Mucosa of descending colon (tissue), 3 donors: ENCODE data around the gene ADCK2. TPM values are rescaled to one million over a fixed set of nuclear protein-coding genes. Genes with fewer than 3 reads are reported as not detected.
"Not testable (repeated sequence)": the region's sequence is repeated elsewhere in the genome, so short reads cannot be mapped to it uniquely, and the experiment has no call there.

ENCODE experiments used
- ATAC-seq: fragments of 200-7000 bp; cut with Tn5 transposase; one replicate; pipeline ENCODE4 v1.9.1; 2020; ENCODE audit warnings: mild to moderate bottlenecking, moderate library complexity
- DNase-seq, 3 donors: peaks; one replicate each; pipeline ENCODE4 v3.0.0-alpha.2; 2020
- H3K36me3 ChIP-seq: fragments of 200-600 bp; one replicate; pipeline ENCODE4 v1.8.0; 2021; ENCODE audit warnings: low read depth, mild to moderate bottlenecking
- H3K4me1 ChIP-seq: fragments of 200-600 bp; one replicate; pipeline ENCODE4 v1.8.0; 2021; ENCODE audit warnings: low read depth, mild to moderate bottlenecking
- H3K4me3 ChIP-seq: fragments of 200-600 bp; one replicate; pipeline ENCODE4 v1.8.0; 2021; ENCODE audit warnings: mild to moderate bottlenecking
- H3K9me3 ChIP-seq: fragments of 200-600 bp; one replicate; pipeline ENCODE4 v1.8.0; 2021; ENCODE audit warnings: mild to moderate bottlenecking
- CTCF ChIP-seq: fragments of 200-600 bp; IDR thresholded peaks from one replicate; pipeline ENCODE4 v1.8.0; 2022; ENCODE audit warnings: antibody characterized with exemption, mild to moderate bottlenecking
- intact Hi-C, 2 donors: fragments of 100-400 bp; cut with DNase I in 1 of 2; cut with micrococcal nuclease in 1 of 2; formaldehyde crosslinking; loops; one replicate each; pipeline versions ENCODE4 v1.11.0 to v1.11.1; 2022; cut with DNase I, micrococcal nuclease
- total RNA-seq, 3 donors: library from RNA; stranded (reverse); fragmentation: NEBNext Ultra II Directional in 2 of 3; extraction: Animal tissue kit (Norgen Biotek cat#: 25700) in 2 of 3; gene quantifications; one replicate each; pipeline versions ENCODE4 v1.2.1 to v1.2.4, GENCODE V29; 2021 to 2023
- donor health status: DM: no; HTN: no; CAD: no; lungs with moderate emphysema.
- donor health status: DM: no; HTN: no; CAD: no.
- donor health status: DM: no; HTN: yes; CAD: no.

The ADCK2 gene
- total RNA-seq, 3 donors from 2014 or later, result 23.2 to 29.4 (median 27.6) TPM

- no peak overlapping the region for H3K4me3 ChIP-seq
- intact Hi-C loops, result no loop called here
- TF ChIP-seq CTCF, result no peak
- no peaks in the 10 kb centered on the region for H3K36me3 ChIP-seq
- H3K4me1 ChIP-seq, result peaks cover 15% of the 10 kb centered on the region
- no peak for DNase-seq
- no peaks in the 10 kb centered on the region for H3K9me3 ChIP-seq
- ATAC-seq, result no peak
These were observed 12.9 kb upstream of the ADCK2 start for GRCh38 chr7:140659856-140660255.

- ATAC-seq, result no peak
- TF ChIP-seq CTCF, result no peak
- intact Hi-C loops, result no loop called here
- H3K36me3 ChIP-seq, result no peaks in the 10 kb centered on the region
- peaks cover 11% of the 10 kb centered on the region for H3K4me1 ChIP-seq
- peak in 1 of 3 donors; percentile 11 for DNase-seq
- no peaks in the 10 kb centered on the region for H3K9me3 ChIP-seq
- H3K4me3 ChIP-seq, result no peak overlapping the region
These were observed 11.6 kb upstream of the ADCK2 start for GRCh38 chr7:140661124-140661523.

GRCh38 chr7:140662938-140663337 is 9.8 kb upstream of the ADCK2 start:
- intact Hi-C loops, H3K36me3 ChIP-seq, H3K4me1 ChIP-seq, H3K9me3 ChIP-seq, ATAC-seq, DNase-seq, H3K4me3 ChIP-seq: not testable (repeated sequence)

- ATAC-seq, result no peak
- H3K9me3 ChIP-seq, result no peaks in the 10 kb centered on the region
- H3K4me1 ChIP-seq, result peaks cover 5% of the 10 kb centered on the region
- intact Hi-C loops, result no loop called here
- peak in 1 of 3 donors; percentile 9 for DNase-seq
- no peak for TF ChIP-seq CTCF
- H3K4me3 ChIP-seq, result no peak overlapping the region
- H3K36me3 ChIP-seq, result no peaks in the 10 kb centered on the region
These were observed 5.3 kb upstream of the ADCK2 start for GRCh38 chr7:140667476-140667875.

GRCh38 chr7:140668641-140669040 is 4.1 kb upstream of the ADCK2 start:
- Histone ChIP-seq H3K4me1 (peaks cover 7% of the 10 kb centered on the region), H3K4me3 (no peak overlapping the region), H3K9me3 (no peaks in the 10 kb centered on the region), H3K36me3 (no peaks in the 10 kb centered on the region)
- DNase-seq (no peak), ATAC-seq (no peak)
- TF ChIP-seq CTCF, result no peak
- intact Hi-C loops, result no loop called here

- DNase-seq (no peak), ATAC-seq (no peak)
- H3K9me3 ChIP-seq, result no peaks in the 10 kb centered on the region
- no peak for TF ChIP-seq CTCF
- H3K4me1 ChIP-seq, result peaks cover 13% of the 10 kb centered on the region
- H3K4me3 ChIP-seq, result no peak overlapping the region
- intact Hi-C loops, result no loop called here
- no peaks in the 10 kb centered on the region for H3K36me3 ChIP-seq
These were observed 3.4 kb upstream of the ADCK2 start for GRCh38 chr7:140669352-140669751.

- H3K4me3 ChIP-seq, H3K36me3 ChIP-seq, H3K9me3 ChIP-seq, ATAC-seq, intact Hi-C loops: not testable (repeated sequence)
- H3K4me1 ChIP-seq, result peaks cover 18% of the 10 kb centered on the region
- peak in 1 of 3 donors; percentile 27 for DNase-seq
These were observed 2.9 kb upstream of the ADCK2 start for GRCh38 chr7:140669862-140670261.
